Ishikawa (cell line): ENCODE measurements around the gene AKAP9.

ENCODE experiments used
- EP300 ChIP-seq: IDR thresholded peaks from 2 replicates; pipeline ENCODE4 v1.6.1; 2012; ENCODE audit warnings: borderline replicate concordance
- FOXM1 ChIP-seq: IDR thresholded peaks from 2 replicates; pipeline ENCODE4 v1.6.1; 2012; ENCODE audit warnings: low read depth, borderline replicate concordance
- TF ChIP-seq, protein P1 (sequence below): IDR thresholded peaks from 2 replicates; pipeline ENCODE4 v1.6.1; 2012; ENCODE audit warnings: low read depth, mild to moderate bottlenecking

DNA sequence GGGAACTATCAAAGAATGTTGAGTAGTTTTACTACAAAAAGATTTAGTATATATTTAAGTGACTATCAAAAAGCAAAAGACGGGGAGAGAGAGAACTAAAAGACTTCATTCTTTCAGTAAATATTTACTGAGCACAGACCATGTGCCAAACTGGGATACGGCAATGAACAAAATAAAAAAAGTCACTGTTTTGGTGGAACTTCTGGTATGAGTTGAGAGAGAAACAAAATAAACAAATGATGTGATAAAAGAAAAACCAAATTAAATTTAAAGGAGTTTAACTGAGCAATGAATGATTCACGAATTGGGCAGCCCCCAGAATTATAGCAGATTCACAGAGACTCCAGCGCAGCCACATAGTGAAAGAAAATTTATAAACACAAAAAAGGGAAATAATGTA, 17.8 kb upstream of the AKAP9 start:
- no peak for TF ChIP-seq FOXM1
- no peak for TF ChIP-seq EP300
- TF ChIP-seq, protein P1, sequence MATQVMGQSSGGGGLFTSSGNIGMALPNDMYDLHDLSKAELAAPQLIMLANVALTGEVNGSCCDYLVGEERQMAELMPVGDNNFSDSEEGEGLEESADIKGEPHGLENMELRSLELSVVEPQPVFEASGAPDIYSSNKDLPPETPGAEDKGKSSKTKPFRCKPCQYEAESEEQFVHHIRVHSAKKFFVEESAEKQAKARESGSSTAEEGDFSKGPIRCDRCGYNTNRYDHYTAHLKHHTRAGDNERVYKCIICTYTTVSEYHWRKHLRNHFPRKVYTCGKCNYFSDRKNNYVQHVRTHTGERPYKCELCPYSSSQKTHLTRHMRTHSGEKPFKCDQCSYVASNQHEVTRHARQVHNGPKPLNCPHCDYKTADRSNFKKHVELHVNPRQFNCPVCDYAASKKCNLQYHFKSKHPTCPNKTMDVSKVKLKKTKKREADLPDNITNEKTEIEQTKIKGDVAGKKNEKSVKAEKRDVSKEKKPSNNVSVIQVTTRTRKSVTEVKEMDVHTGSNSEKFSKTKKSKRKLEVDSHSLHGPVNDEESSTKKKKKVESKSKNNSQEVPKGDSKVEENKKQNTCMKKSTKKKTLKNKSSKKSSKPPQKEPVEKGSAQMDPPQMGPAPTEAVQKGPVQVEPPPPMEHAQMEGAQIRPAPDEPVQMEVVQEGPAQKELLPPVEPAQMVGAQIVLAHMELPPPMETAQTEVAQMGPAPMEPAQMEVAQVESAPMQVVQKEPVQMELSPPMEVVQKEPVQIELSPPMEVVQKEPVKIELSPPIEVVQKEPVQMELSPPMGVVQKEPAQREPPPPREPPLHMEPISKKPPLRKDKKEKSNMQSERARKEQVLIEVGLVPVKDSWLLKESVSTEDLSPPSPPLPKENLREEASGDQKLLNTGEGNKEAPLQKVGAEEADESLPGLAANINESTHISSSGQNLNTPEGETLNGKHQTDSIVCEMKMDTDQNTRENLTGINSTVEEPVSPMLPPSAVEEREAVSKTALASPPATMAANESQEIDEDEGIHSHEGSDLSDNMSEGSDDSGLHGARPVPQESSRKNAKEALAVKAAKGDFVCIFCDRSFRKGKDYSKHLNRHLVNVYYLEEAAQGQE = no peak
